Left hindlimb (tissue), 1 donor: ENCODE measurements around the gene CFAP126.
"Not testable (repeated sequence)": the region's sequence is repeated elsewhere in the genome, so short reads cannot be mapped to it uniquely, and the experiment has no call there.

ENCODE experiments used
- DNase-seq: peaks from one replicate; pipeline ENCODE4 v3.0.0-alpha.2; 2018

Gene CFAP126

DNA sequence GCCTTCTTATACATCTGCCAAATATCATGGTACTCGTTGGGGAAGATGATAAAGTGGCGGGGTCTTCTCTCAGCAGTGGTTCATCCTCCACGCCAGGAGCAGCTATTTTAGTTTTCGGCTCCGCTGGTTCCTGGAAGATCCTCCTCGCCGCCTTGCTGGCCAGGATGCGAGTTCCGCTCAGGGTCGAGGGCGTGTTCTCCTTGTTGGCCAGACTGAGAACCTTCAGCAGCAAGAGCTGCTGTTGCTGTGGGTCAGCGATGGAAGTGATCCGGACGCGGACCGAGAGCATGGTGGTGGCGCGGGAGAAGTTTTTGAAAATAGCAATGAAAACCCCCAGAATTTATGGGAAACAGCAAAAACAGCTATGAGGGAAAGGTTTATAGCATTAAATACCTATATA is 11.4 kb upstream of the CFAP126 start:
- no peak for DNase-seq

DNA sequence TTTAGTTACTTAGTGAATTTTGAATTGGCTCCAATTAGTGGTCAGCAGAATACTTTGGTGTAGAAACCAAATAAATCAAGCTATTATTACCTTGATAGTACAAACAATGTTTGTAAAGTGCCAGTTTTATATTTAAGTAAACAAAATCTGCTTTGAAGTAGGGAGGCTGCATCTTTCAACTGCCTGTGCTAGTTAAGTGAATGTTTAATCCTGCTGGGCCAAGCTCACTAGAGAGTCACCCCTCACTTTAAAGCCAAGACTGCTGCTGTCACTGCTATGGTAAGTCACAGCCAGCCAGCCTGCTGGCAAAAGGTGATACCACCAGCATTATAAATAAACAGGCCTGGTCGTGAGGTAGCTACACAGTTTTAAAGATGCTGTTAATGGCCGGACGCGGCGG is 10.3 kb upstream of the CFAP126 start:
- DNase-seq: no peak

DNA sequence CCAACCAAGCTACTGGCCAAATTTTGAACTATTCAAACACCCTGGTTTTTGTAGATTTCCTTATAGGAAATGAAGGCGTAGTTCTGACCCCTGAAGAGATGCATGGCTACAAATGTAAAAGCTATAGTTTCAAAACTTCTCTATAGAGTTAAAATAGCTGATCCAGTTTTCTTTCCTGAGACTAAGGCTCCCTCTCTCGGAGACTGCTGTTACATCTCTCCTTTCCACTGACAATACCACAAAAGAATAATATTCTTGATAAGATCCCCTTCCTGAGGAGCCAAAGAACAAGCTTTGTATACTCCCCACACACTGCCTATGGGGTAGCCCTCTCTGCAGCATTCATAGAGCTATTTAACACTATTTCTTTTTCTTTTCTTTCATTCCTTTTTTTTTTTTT is 6.7 kb upstream of the CFAP126 start:
- DNase-seq: no peak

DNA sequence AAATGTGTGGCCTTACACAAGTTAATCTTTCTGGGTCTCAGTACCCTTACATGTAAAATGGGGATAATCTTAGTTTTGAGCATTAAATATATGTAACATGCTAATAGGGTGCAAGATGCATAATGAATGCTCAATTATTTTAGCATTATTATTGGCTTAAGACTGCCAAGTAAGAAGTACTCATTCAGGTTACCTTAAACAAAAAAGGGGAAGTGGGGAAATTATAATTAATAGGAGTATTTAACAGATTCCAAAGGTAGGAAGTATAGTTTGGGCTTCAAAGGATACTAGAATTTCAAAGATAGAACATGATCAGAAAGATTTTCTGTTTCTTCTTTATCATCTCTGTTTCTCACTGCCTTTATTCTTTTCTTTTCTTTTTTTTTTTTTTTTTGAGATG is 5.8 kb upstream of the CFAP126 start:
- DNase-seq: no peak

DNA sequence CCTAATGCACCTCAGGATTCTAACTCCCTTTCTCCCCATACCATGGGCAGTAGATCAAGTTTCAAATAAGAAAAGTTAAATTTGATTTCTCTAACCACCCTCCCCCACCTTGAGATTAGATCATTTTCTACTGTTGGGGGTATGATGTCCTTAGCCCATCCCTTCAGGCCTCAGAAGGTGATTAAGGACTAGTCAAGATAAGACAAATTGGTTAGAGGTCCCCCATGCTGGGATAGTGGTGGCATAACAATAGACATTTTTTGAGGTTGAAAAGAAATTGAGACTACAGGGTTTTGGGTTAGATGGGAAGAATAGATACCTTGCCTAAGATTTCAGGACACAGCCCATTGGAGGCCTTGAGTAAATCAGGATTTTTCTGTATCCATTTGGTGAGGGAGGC is 2.5 kb downstream of the CFAP126 start:
- DNase-seq: no peak

DNA sequence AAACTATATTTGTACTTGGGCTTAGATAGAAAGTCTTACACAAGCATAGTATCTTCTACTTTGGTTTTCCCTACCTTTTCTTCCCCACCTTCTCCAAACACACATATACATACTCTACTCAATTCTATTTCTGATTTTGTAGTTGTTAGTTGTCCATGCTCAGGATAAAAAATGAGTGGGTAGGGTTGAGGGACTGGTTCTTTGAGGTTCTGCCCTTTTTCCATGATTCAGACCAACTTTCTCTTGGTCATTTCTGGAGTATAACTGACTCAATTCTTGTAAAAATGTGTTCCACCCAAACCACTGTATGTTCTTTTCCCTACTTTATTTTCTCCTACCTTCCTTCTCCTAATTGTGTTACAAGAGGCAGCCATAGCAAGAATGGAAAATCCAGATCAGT is 3.3 kb downstream of the CFAP126 start:
- DNase-seq: no peak

DNA sequence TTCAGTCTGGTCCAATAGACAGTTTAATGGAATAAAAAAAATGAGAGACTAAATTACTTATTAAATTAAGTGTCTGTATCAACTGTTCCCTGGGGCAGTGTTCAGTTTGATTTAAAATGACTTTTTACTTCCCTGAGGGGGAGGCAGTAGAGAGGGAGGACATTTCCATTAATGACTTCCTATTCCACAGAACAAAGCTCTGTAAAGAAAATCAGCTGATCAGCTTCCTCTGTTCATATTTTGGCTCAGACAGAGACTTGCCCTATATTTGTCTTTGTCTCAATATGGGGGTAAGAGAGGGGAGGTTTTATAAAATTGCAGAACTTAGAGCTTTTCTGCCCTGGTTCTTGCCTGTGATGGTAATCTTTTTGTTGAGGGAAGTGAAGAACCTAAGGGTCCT is 8.4 kb downstream of the CFAP126 start:
- no peak for DNase-seq

DNA sequence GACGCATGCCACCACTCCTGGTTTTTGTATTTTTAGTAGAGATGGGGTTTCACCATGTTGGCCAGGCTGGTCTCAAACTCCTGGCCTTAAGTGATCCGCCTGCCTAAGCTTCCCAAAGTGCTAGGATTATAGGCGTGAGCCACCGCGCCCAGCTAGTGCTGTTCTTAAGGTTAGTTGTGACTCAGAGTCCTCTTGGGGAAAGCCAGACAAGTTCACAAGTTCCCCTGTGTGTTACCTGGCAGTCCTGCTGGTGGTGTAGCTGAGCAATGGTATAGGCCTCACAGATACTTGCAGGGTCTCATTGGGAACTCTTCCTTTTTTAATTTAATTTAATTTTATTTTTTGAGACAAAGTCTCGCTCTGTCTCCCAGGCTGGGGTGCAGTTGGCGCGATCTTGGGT is 10.6 kb downstream of the CFAP126 start:
- no peak for DNase-seq

DNA sequence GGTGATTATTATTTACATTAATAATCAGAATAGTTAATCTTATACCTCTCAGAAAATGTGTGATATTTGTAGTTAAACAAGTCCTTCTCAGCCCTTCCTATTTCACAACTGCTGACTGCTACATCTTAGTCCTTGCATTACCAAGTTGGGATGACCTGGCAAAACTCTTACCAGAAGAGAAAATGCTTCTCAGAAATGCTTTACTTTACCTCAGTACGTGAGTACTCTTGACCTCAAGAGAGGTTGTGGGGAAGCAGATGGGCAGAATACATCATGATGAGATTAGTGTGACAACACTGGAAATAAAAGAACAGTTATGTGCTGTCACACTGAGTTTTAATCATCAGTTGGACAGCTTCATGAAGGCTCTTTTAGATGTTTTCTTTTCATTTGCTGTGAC is 16.2 kb downstream of the CFAP126 start:
- DNase-seq: no peak

DNA sequence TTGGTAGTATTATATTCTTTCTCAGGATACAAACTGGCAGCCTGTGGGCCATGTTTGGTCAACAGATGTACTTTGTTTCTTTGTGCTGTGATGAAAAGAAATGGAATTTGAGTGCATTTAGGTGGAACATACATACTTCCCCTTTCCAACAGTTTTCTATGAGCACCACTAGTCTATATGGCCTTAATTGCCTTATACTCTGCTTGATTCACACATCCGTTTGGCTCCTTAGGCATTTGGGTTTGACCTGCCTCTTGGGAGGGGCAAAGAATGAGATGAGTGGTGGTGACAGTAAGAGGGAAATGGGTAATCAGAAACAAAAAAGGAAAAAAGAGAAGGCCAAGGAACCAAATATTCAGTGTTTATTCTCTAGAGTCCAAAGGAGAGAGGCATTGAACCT is 17.0 kb downstream of the CFAP126 start:
- DNase-seq: no peak

DNA sequence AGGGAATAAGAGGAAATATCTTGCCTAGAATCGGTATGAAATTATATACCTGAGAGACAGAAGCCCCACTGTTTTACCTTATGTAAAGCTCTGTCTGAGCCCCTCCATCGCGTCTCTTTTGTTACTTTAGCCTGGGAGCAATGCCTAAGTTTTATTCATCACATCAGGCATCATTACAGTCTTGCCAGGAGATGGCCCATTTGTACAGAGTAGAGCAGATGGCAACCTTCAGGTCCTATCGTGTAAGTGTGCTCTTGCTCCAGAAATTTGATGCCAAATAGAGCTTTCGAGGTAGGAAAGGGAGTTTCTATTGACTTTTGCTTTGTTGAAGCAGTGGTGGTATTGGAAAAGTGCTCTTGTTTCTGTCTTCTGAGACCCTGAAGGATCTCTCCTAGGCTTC is 24.9 kb downstream of the CFAP126 start:
- no peak for DNase-seq

DNA sequence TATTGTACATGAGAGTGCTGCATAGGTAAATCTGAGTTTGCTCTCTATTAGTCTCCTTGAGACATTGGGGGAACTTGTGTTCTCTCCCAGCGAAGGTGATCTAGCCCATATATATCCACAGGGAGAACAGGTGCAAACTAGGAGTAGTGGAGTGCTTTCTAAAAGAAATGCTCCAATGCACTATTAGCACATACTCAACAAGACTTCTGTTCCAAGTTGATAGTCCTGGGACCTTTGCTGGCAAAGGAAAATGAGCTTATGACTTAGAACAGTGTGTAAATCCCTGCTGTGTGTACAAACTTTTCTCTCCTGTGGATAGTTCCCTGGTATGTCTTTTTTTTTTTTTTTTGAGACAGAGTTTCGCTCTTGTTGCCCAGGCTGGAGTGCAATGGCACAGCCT is 25.5 kb downstream of the CFAP126 start:
- no peak for DNase-seq

DNA sequence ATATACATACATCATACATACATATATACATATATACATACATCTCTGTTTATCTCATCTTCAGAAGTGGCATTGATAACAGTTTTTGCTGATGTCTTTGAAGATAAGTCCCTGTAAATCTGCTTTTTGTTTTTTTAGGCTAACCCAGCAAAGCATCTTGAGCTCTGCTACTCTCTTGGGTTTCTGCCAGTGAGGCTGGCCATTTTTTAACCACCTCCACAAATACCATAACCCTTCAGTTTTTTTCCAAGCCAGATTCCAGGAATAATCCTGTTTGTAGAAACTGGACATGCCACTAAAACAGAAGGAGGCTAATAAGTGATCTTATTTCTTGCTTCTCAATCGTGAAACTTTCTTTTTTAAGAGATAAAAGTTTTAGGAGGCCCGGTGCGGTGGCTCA is 31.9 kb downstream of the CFAP126 start:
- no peak for DNase-seq

DNA sequence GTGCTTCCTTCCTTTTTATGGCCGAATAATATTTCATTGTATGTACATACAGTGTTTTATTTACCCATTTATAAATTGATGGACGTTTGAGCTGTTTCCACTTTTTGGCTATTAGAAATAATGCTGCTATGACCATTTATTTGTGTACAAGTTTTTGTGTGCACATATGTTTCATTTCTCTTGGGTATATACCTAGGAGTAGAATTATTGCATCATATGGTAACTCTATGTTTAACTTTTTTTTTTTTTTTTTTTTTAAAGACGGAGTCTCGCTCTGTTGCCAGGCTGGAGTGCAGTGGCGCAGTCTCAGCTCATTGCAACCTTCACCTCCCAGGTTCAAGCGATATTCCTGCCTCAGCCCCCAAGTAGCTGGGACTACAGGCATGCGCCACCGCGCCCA is 34.5 kb downstream of the CFAP126 start:
- DNase-seq: no peak

DNA sequence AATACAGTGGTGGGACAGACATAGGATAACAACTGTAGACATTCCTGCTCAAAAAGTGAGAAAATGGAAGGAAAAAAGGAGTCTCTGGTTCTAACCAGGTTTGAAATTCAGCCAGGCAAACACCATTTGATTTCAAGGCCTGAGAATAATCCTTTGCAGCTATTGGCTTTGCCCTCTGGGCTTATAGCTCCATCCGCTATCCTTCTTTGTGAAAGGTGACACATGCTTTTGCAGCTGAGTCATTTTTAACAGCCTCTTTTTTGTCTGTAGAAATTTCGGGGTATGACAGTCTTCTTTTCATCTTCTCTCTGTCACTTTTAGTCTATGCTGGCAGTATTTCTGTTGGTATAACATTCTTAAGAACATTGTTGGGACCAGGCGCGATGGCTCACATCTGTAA is 37.3 kb downstream of the CFAP126 start:
- no peak for DNase-seq

DNA sequence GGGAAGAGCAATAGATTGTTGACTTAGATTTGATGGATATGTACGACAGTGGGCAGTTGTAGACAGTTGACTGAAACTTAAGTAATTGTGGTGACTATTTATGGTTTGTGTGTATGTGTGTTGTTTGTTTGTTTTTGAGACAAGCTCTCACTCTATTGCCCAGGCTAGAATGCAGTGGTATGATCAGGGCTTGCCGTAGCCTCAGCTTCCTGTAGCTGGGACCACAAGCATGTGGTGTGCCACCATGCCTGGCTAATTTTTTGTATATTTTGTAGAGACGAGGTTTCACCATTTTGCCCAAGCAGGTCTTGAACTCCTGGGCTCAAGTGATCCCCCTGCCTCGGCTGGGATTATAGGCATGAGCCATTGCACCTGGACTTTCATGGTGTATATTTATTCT is 43.7 kb downstream of the CFAP126 start:
- no peak for DNase-seq

DNA sequence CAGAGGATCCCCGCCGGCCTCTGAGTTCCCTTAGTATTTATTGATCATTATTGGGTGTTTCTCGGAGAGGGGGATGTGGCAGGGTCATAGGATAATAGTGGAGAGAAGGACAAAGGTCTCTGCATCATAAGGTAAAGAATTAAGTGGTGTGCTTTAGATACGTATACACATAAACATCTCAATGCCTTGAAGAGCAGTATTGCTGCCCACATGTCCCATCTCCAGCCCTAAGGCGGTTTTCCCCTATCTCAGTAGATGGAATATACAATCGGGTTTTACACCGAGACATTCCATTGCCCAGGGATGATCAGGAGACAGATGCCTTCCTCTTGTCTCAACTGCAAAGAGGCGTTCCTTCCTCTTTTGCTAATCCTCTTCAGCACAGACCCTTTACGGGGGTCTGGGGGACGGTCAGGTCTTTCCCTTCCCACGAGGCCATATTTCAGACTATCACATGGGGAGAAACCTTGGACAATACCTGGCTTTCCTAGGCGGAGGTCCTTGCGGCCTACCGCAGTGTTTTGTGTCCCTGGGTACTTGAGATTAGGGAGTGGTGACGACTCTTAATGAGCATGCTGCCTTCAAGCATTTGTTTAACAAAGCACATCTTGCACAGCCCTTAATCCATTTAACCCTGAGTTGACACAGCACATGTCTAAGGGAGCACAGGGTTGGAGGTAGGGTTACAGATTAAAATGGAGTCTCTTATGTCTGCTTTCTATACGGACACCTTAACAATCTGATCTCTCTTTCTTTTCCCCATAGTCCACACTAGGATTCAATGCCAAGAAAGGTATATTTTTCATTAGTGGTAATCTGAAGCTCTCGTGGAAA is 51.6 kb downstream of the CFAP126 start:
- DNase-seq: not testable (repeated sequence)
